Nephron (organoid): ENCODE results near the gene FMNL2.
A peak's percentile ranks its signal among the peaks of the same experiment; 100 is the strongest.

Experiments
- H3K27ac Mint-ChIP-seq, 3 experiments: 2 replicates each; pipeline ENCODE4 v1.8.0; 2020; ENCODE audit warnings: mixed read lengths in 3 of 3, mild to moderate bottlenecking in 2 of 3, moderate library complexity in 1 of 3
- H3K27me3 Mint-ChIP-seq: 2 replicates; pipeline ENCODE4 v1.8.0; 2021; ENCODE audit warnings: low read depth, mild to moderate bottlenecking, moderate library complexity, mixed read lengths
- H3K36me3 Mint-ChIP-seq: 2 replicates; pipeline ENCODE4 v1.8.0; 2020; ENCODE audit warnings: low read depth, mixed read lengths
- H3K4me1 Mint-ChIP-seq: 2 replicates; pipeline ENCODE4 v1.8.0; 2020; ENCODE audit warnings: mixed read lengths
- H3K4me3 Mint-ChIP-seq, 3 experiments: 2 replicates each; pipeline ENCODE4 v1.8.0; 2020; ENCODE audit warnings: mild to moderate bottlenecking in 3 of 3, mixed read lengths in 3 of 3, moderate library complexity in 2 of 3
- H3K9me3 Mint-ChIP-seq: 2 replicates; pipeline ENCODE4 v1.8.0; 2020; ENCODE audit warnings: mixed read lengths
- CTCF ChIP-seq, 3 experiments: fragments of 200-600 bp; sonication (generic); IDR thresholded peaks; one replicate each; pipeline ENCODE4 v1.5.0; 2021; ENCODE audit warnings: antibody characterized with exemption in 3 of 3; ENCODE audit not compliant: unreplicated experiment in 3 of 3

FMNL2 gene

GRCh38 chr2:152349416-152349815 is 14.4 kb downstream of the FMNL2 start:
- TF ChIP-seq CTCF (IDR thresholded peaks at IDR 0.05; ENCODE audit: unreplicated experiment in 3 of 3), result no peak
- Mint-ChIP-seq H3K4me3 (no peak overlapping the region), H3K27me3 (no peaks in the 10 kb centered on the region), H3K9me3 (no peaks in the 10 kb centered on the region), H3K4me1 (peaks cover 22% of the 10 kb centered on the region), H3K36me3 (peaks cover 31% of the 10 kb centered on the region), H3K27ac (peak overlapping the region in 1 of 3 experiments; percentile 28)

- TF ChIP-seq CTCF (IDR thresholded peaks at IDR 0.05; ENCODE audit: unreplicated experiment in 3 of 3), result no peak
- H3K27ac Mint-ChIP-seq, result no peak overlapping the region
- no peaks in the 10 kb centered on the region for H3K27me3 Mint-ChIP-seq
- no peaks in the 10 kb centered on the region for H3K9me3 Mint-ChIP-seq
- H3K4me1 Mint-ChIP-seq, result peaks cover 29% of the 10 kb centered on the region
- H3K4me3 Mint-ChIP-seq, result no peak overlapping the region
- peaks cover 26% of the 10 kb centered on the region for H3K36me3 Mint-ChIP-seq
Observed at GRCh38 chr2:152350155-152350679, 15.2 kb downstream of the FMNL2 start.

GRCh38 chr2:152352616-152353015 is 17.6 kb downstream of the FMNL2 start:
- Mint-ChIP-seq H3K27ac (peak overlapping the region; percentile 69 to 80 (median 70)), H3K27me3 (no peaks in the 10 kb centered on the region), H3K4me3 (no peak overlapping the region), H3K36me3 (peaks cover 25% of the 10 kb centered on the region), H3K4me1 (peaks cover 35% of the 10 kb centered on the region), H3K9me3 (no peaks in the 10 kb centered on the region)
- no peak for TF ChIP-seq CTCF (IDR thresholded peaks at IDR 0.05; ENCODE audit: unreplicated experiment in 3 of 3)

GRCh38 chr2:152353364-152353763 is 18.4 kb downstream of the FMNL2 start:
- H3K9me3 Mint-ChIP-seq, result no peaks in the 10 kb centered on the region
- TF ChIP-seq CTCF (IDR thresholded peaks at IDR 0.05; ENCODE audit: unreplicated experiment in 3 of 3), result no peak
- H3K4me1 Mint-ChIP-seq, result peaks cover 29% of the 10 kb centered on the region
- H3K27me3 Mint-ChIP-seq, result no peaks in the 10 kb centered on the region
- H3K4me3 Mint-ChIP-seq, result no peak overlapping the region
- H3K27ac Mint-ChIP-seq, result peak overlapping the region in 2 of 3 experiments; percentile 70 to 80
- H3K36me3 Mint-ChIP-seq, result peaks cover 23% of the 10 kb centered on the region

GRCh38 chr2:152354069-152354755 is 19.2 kb downstream of the FMNL2 start:
- peaks cover 17% of the 10 kb centered on the region for H3K36me3 Mint-ChIP-seq
- H3K9me3 Mint-ChIP-seq, result no peaks in the 10 kb centered on the region
- no peak for TF ChIP-seq CTCF (IDR thresholded peaks at IDR 0.05; ENCODE audit: unreplicated experiment in 3 of 3)
- H3K27ac Mint-ChIP-seq, result peak overlapping the region; percentile 30 to 60 (median 46)
- no peaks in the 10 kb centered on the region for H3K27me3 Mint-ChIP-seq
- no peak overlapping the region for H3K4me3 Mint-ChIP-seq
- peaks cover 29% of the 10 kb centered on the region for H3K4me1 Mint-ChIP-seq

GRCh38 chr2:152354909-152355308 is 19.9 kb downstream of the FMNL2 start:
- Mint-ChIP-seq H3K36me3 (peaks cover 12% of the 10 kb centered on the region), H3K9me3 (no peaks in the 10 kb centered on the region), H3K27me3 (no peaks in the 10 kb centered on the region), H3K4me1 (peaks cover 29% of the 10 kb centered on the region), H3K4me3 (no peak overlapping the region), H3K27ac (peak overlapping the region in 2 of 3 experiments; percentile 29 to 60)
- no peak for TF ChIP-seq CTCF (IDR thresholded peaks at IDR 0.05; ENCODE audit: unreplicated experiment in 3 of 3)
